ENCODE results near the gene REPS1. TPM values are rescaled to one million over a fixed set of nuclear protein-coding genes. Genes with fewer than 3 reads are reported as not detected.

The REPS1 gene
- total and polyA plus RNA-seq, 7 donors: 13.0 to 23.9 (median 17.2) TPM

DNA sequence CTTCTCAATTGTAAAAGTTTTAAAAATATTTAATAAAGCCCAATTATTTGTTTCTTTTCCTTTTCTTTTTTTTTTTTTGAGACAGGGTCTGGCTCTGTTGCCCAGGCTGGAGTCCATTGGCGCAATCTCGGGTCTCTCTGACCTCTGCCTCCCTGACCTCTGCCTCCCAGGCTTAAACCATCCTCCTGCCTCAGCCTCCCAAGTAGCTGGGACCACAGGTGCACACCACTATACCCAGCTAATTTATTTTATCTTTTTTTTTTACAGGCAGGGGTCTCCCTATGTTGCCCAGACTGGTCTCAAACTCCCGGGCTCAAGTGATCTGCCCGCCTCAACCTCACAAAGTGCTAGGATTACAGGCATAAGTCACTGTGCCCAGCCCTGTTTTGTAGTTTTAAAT is 9.8 kb downstream of the REPS1 start:
- H3K27ac ChIP-seq: no peak overlapping the region
- WGBS, 3 donors: 94 to 98% (median 95%) methylated on average over 4 of the region's 4 CpGs
- TF ChIP-seq, protein P1, sequence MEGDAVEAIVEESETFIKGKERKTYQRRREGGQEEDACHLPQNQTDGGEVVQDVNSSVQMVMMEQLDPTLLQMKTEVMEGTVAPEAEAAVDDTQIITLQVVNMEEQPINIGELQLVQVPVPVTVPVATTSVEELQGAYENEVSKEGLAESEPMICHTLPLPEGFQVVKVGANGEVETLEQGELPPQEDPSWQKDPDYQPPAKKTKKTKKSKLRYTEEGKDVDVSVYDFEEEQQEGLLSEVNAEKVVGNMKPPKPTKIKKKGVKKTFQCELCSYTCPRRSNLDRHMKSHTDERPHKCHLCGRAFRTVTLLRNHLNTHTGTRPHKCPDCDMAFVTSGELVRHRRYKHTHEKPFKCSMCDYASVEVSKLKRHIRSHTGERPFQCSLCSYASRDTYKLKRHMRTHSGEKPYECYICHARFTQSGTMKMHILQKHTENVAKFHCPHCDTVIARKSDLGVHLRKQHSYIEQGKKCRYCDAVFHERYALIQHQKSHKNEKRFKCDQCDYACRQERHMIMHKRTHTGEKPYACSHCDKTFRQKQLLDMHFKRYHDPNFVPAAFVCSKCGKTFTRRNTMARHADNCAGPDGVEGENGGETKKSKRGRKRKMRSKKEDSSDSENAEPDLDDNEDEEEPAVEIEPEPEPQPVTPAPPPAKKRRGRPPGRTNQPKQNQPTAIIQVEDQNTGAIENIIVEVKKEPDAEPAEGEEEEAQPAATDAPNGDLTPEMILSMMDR (IDR thresholded peaks at IDR 0.05): no peak
- no peak overlapping the region for H3K4me3 ChIP-seq
- no peaks in the 10 kb centered on the region for H3K27me3 ChIP-seq (ENCODE audit: insufficient read depth in 3 of 3, low read length in 2 of 3)
- peaks cover 50% of the 10 kb centered on the region for H3K4me1 ChIP-seq
- ATAC-seq (no peak), DNase-seq (no peak)
- no peaks in the 10 kb centered on the region for H3K36me3 ChIP-seq (ENCODE audit: insufficient read depth in 1 of 2, low read depth in 1 of 2)
- intact Hi-C loops (cut with DNase I): no loop called here
- no peaks in the 10 kb centered on the region for H3K9me3 ChIP-seq

DNA sequence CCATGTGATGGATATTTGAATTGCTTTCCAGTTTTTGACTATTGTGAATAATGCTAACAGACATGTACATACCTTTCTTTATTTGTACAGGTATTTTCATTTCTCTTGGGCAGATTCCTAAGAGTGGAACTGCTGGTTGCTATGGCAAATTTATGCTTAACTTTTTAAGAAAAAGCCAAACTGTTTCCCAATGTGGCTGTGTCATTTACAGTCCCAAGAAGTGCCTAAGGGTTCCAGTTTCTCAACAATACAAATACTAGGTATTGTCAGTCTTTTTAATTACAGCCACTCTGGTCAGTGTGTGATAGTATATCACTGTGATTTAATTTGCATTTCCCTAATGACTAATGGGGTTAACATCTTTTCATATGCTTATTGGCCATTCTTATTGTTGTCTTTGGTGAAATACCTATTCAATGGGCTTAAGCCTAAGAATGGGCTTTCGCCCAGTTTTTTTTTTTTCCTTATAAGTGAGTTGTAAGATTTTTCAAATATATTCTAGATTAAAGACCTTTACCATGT is 10.3 kb downstream of the REPS1 start:
- no peak for ATAC-seq
- H3K27ac ChIP-seq: no peak overlapping the region
- intact Hi-C loops (cut with DNase I): no loop called here
- no peak overlapping the region for H3K4me3 ChIP-seq
- no peak for DNase-seq
- H3K4me1 ChIP-seq: peaks cover 53% of the 10 kb centered on the region
- 99 to 100% (median 100%) methylated on average over 1 of the region's 1 CpG for WGBS, 3 donors
- H3K9me3 ChIP-seq: no peaks in the 10 kb centered on the region
- TF ChIP-seq, protein P1 (IDR thresholded peaks at IDR 0.05): no peak
- H3K27me3 ChIP-seq (ENCODE audit: insufficient read depth in 3 of 3, low read length in 2 of 3): no peaks in the 10 kb centered on the region
- no peaks in the 10 kb centered on the region for H3K36me3 ChIP-seq (ENCODE audit: insufficient read depth in 1 of 2, low read depth in 1 of 2)

DNA sequence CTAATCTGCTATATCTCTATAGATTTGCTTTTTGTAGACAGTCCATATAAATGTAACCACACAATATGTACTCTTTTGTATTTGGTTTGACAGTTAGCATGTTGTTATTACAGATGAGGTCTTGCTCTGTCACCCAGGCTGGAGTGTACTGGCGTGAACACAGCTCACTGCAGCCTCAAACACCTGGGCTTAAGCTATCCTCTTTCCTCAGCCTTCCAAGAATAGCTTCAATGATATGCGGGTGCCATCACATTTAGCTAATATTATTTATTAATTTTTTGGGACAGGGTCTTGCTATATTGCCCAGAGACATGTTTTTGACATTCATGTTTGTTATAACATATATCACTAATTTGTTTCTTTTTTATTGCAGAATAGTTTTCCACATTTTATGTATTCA is 10.8 kb downstream of the REPS1 start:
- Histone ChIP-seq H3K9me3 (no peaks in the 10 kb centered on the region), H3K27ac (no peak overlapping the region), H3K4me3 (no peak overlapping the region), H3K27me3 (ENCODE audit: insufficient read depth in 3 of 3, low read length in 2 of 3) (no peaks in the 10 kb centered on the region), H3K36me3 (ENCODE audit: insufficient read depth in 1 of 2, low read depth in 1 of 2) (no peaks in the 10 kb centered on the region), H3K4me1 (peaks cover 53% of the 10 kb centered on the region)
- TF ChIP-seq, protein P1 (IDR thresholded peaks at IDR 0.05): no peak
- DNase-seq (no peak), ATAC-seq (peak in 3 of 4 donors; percentile 62 to 76 (median 73))
- intact Hi-C loops (cut with DNase I): no loop called here
- WGBS, 3 donors: 34 to 49% (median 37%) methylated on average over 2 of the region's 2 CpGs

DNA sequence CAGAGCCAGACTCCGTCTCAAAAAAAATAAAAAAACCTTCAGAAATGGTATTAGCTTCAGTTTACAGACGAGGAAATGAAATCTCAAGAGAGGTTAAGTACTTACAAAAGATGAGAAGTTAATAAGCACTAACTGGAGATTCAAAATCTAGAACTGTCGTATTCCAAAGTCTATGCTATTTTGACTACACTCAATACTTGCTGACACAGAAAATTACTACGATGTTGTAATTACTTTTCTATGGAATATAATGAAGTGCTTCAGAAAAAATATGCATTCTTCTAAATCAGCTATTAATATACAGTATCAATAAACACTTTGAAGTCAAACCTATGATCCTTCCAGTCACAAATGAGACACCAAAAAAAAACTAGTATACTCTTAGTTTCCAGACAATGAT is 12.2 kb downstream of the REPS1 start:
- H3K9me3 ChIP-seq: no peaks in the 10 kb centered on the region
- no peak overlapping the region for H3K4me3 ChIP-seq
- peaks cover 61% of the 10 kb centered on the region for H3K4me1 ChIP-seq
- no peaks in the 10 kb centered on the region for H3K27me3 ChIP-seq (ENCODE audit: insufficient read depth in 3 of 3, low read length in 2 of 3)
- WGBS, 3 donors: 83 to 84% (median 84%) methylated on average over 4 of the region's 4 CpGs
- no peak overlapping the region for H3K27ac ChIP-seq
- ATAC-seq (no peak), DNase-seq (no peak)
- TF ChIP-seq, protein P1 (IDR thresholded peaks at IDR 0.05): no peak
- no peaks in the 10 kb centered on the region for H3K36me3 ChIP-seq (ENCODE audit: insufficient read depth in 1 of 2, low read depth in 1 of 2)
- intact Hi-C loops (cut with DNase I): no loop called here
